Caco-2 (cell line): ENCODE data around the gene CD2AP. TPM values are rescaled to one million over a fixed set of nuclear protein-coding genes. Genes with fewer than 3 reads are reported as not detected.

Source experiments
- BruUV-seq: library from RNA; stranded (reverse); fragments of 400-500 nt; replicated peaks from 2 replicates; lab custom pipeline; 2021; lab: Mats Ljungman, UMichigan
- CTCF ChIA-PET: fragments of 300-600 bp; sonication (Branson Sonifier 250); formaldehyde crosslinking; loops from one replicate; lab custom pipeline; 2022; ENCODE audit warnings: antibody characterized with exemption; lab: Charles Lee
- POLR2A ChIA-PET: fragments of 300-600 bp; sonication (Branson Sonifier 250); formaldehyde crosslinking; loops from one replicate; lab custom pipeline; 2022; ENCODE audit warnings: antibody characterized with exemption; lab: Charles Lee
- DNase-seq, 2 experiments: peaks; one replicate each; pipeline versions ENCODE4 v3.0.0 to v3.0.0-alpha.2; 2020 to 2022
- H3K27me3 ChIP-seq: replicated peaks from 2 replicates; pipeline ENCODE4 v1.6.0; 2011; ENCODE audit warnings: low read length; ENCODE audit not compliant: control insufficient read depth, insufficient read depth
- H3K36me3 ChIP-seq: 2 replicates; pipeline ENCODE4 v1.5.1; 2011; ENCODE audit warnings: low read length; ENCODE audit not compliant: control insufficient read depth, insufficient read depth
- H3K4me1 ChIP-seq: fragments of 250-450 bp; sonication (Bioruptor Pico); 2 replicates; pipeline ENCODE4 v1.5.1; 2020; ENCODE audit warnings: mild to moderate bottlenecking
- H3K4me3 ChIP-seq: 2 replicates; pipeline ENCODE4 v1.5.1; 2011; ENCODE audit warnings: low read depth, mild to moderate bottlenecking, control low read depth, low read length
- H3K9me3 ChIP-seq: fragments of 250-450 bp; sonication (Bioruptor Pico); 2 replicates; pipeline ENCODE4 v1.5.1; 2020; ENCODE audit warnings: mild to moderate bottlenecking, moderate library complexity
- H3K27ac Mint-ChIP-seq: one replicate; pipeline ENCODE4 v1.8.0; 2022; ENCODE audit warnings: mixed read lengths; ENCODE audit not compliant: unreplicated experiment
- H3K27me3 Mint-ChIP-seq: one replicate; pipeline ENCODE4 v1.8.0; 2022; ENCODE audit warnings: mixed read lengths; ENCODE audit not compliant: insufficient read depth, unreplicated experiment
- H3K36me3 Mint-ChIP-seq: one replicate; pipeline ENCODE4 v1.8.0; 2022; ENCODE audit warnings: mild to moderate bottlenecking, mixed read lengths; ENCODE audit not compliant: insufficient read depth, unreplicated experiment
- H3K4me1 Mint-ChIP-seq: one replicate; pipeline ENCODE4 v1.8.0; 2022; ENCODE audit warnings: low read depth, mixed read lengths; ENCODE audit not compliant: unreplicated experiment
- H3K4me3 Mint-ChIP-seq: one replicate; pipeline ENCODE4 v1.8.0; 2022; ENCODE audit warnings: mild to moderate bottlenecking, moderate library complexity, mixed read lengths; ENCODE audit not compliant: unreplicated experiment
- H3K9me3 Mint-ChIP-seq: one replicate; pipeline ENCODE4 v1.8.0; 2022; ENCODE audit warnings: mixed read lengths; ENCODE audit not compliant: unreplicated experiment
- CTCF ChIP-seq, 2 experiments: fragments of 200-600 bp in 1 of 2; IDR thresholded peaks; 1 replicate in 1 of 2; 2 replicates in 1 of 2; pipeline versions ENCODE4 v1.5.1 to v1.8.0; 2011 to 2022; ENCODE audit warnings: antibody characterized with exemption in 1 of 2, control low read depth in 1 of 2, inconsistent platforms in 1 of 2, low read depth in 1 of 2, low read length in 1 of 2, mild to moderate bottlenecking in 1 of 2, moderate library complexity in 1 of 2; ENCODE audit not compliant: insufficient read depth in 1 of 2, severe bottlenecking in 1 of 2, unreplicated experiment in 1 of 2
- intact Hi-C: fragments of 100-400 bp; cut with micrococcal nuclease; formaldehyde crosslinking; loops from one replicate; pipeline ENCODE4 v1.10.0; 2022; ENCODE audit not compliant: unreplicated experiment
- total RNA-seq: library from RNA; stranded (reverse); gene quantifications from 2 replicates; pipeline ENCODE4 v1.2.3, GENCODE V29; 2022

Gene CD2AP
- total RNA-seq, 1 experiment from 2014 or later, result 65.3 TPM

DNA sequence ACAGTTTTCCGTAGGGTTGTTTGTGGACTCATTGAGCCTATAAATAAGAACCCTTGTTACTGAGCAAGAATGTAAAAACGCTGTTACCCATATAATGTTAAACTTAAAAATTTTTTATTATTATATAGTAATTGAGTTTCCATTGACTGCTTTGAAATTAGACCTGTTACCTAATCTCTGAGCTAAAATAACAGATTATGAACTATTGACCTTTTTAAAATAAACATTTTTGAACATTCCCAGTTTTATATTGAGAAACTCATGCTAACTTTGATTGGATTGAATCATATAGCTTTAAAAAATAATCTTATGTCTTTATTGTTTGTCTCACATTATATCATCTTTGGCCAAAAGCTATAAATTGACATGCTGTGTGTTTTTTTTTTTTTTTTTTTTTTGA lies 95.5 kb downstream of the CD2AP start:
- intact Hi-C loops, result no loop called here
- Mint-ChIP-seq H3K36me3 (no peaks in the 10 kb centered on the region), H3K4me3 (no peak overlapping the region), H3K27me3 (no peaks in the 10 kb centered on the region), H3K27ac (no peak overlapping the region), H3K9me3 (no peaks in the 10 kb centered on the region), H3K4me1 (peaks cover 8% of the 10 kb centered on the region)
- CTCF ChIA-PET, result no interaction called here
- no TSS peak for BruUV-seq
- no peaks in the 10 kb centered on the region for H3K36me3 ChIP-seq
- no peaks in the 10 kb centered on the region for H3K27me3 ChIP-seq
- H3K4me3 ChIP-seq, result no peak overlapping the region
- no peaks in the 10 kb centered on the region for H3K4me1 ChIP-seq
- no peak for TF ChIP-seq CTCF (IDR thresholded peaks at IDR 0.05; ENCODE audit: insufficient read depth in 1 of 2, low read depth in 1 of 2, low read length in 1 of 2, severe bottlenecking in 1 of 2, unreplicated experiment in 1 of 2)
- POLR2A ChIA-PET, result no interaction called here
- DNase-seq, result no peak
- H3K9me3 ChIP-seq, result no peaks in the 10 kb centered on the region

GRCh38 chr6:47574789-47575188 lies 97.2 kb downstream of the CD2AP start:
- intact Hi-C loops, result no loop called here
- Mint-ChIP-seq H3K27me3 (no peaks in the 10 kb centered on the region), H3K36me3 (no peaks in the 10 kb centered on the region), H3K4me3 (no peak overlapping the region), H3K9me3 (no peaks in the 10 kb centered on the region), H3K4me1 (peaks cover 8% of the 10 kb centered on the region), H3K27ac (no peak overlapping the region)
- no peak for DNase-seq
- ChIA-PET POLR2A (no interaction called here), CTCF (no interaction called here)
- Histone ChIP-seq H3K36me3 (no peaks in the 10 kb centered on the region), H3K9me3 (no peaks in the 10 kb centered on the region), H3K27me3 (no peaks in the 10 kb centered on the region), H3K4me1 (no peaks in the 10 kb centered on the region), H3K4me3 (no peak overlapping the region)
- no peak for TF ChIP-seq CTCF (IDR thresholded peaks at IDR 0.05; ENCODE audit: insufficient read depth in 1 of 2, low read depth in 1 of 2, low read length in 1 of 2, severe bottlenecking in 1 of 2, unreplicated experiment in 1 of 2)
- no TSS peak for BruUV-seq

DNA sequence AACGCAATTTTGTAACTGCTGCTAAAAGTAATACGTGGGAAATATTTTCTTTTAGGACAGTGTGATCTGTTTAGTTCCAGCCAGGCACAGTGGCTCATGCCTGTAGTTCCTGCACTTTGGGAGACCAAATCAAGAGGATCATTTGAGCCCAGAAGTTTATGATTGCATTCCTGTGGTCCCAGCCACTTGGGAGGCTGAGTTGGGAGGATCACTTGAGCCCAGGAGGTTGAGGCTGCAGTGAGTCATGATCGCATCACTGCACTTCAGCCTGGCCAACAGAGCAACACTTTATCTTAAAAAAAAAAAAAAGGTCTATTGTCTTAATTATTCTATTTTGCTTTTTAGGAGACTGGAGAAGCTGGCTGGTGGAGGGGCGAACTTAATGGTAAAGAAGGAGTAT lies 101.5 kb downstream of the CD2AP start:
- no TSS peak for BruUV-seq
- intact Hi-C loops, result no loop called here
- H3K9me3 ChIP-seq, result peaks cover 4% of the 10 kb centered on the region
- TF ChIP-seq CTCF (IDR thresholded peaks at IDR 0.05; ENCODE audit: insufficient read depth in 1 of 2, low read depth in 1 of 2, low read length in 1 of 2, severe bottlenecking in 1 of 2, unreplicated experiment in 1 of 2), result no peak
- H3K4me1 ChIP-seq, result no peaks in the 10 kb centered on the region
- no peaks in the 10 kb centered on the region for H3K27me3 ChIP-seq
- ChIA-PET CTCF (no interaction called here), POLR2A (no interaction called here)
- H3K27me3 Mint-ChIP-seq, result no peaks in the 10 kb centered on the region
- H3K4me3 Mint-ChIP-seq, result no peak overlapping the region
- H3K4me3 ChIP-seq, result no peak overlapping the region
- DNase-seq, result no peak
- no peak overlapping the region for H3K27ac Mint-ChIP-seq
- peaks cover 23% of the 10 kb centered on the region for H3K36me3 Mint-ChIP-seq
- no peaks in the 10 kb centered on the region for H3K9me3 Mint-ChIP-seq
- no peaks in the 10 kb centered on the region for H3K4me1 Mint-ChIP-seq
- no peaks in the 10 kb centered on the region for H3K36me3 ChIP-seq
